DMS114 treated with DMSO at 0.1 percent for 48 hours (cell line): Measurements from ENCODE around the gene DDX10.
"Not testable (repeated sequence)": the region's sequence is repeated elsewhere in the genome, so short reads cannot be mapped to it uniquely, and the experiment has no call there.

Experiments used
- DNase-seq: peaks from one replicate; lab custom pipeline; 2025; ENCODE audit not compliant: unreplicated experiment; lab: John Stamatoyannopoulos, UW

DDX10 gene

GRCh38 chr11:108664730-108665525 is at the start of gene DDX10:
DDX10 (plus strand) TSS chr11:108665069; CDS start chr11:108665154, 85 bp downstream.
- peak; percentile 89 for DNase-seq

DNA sequence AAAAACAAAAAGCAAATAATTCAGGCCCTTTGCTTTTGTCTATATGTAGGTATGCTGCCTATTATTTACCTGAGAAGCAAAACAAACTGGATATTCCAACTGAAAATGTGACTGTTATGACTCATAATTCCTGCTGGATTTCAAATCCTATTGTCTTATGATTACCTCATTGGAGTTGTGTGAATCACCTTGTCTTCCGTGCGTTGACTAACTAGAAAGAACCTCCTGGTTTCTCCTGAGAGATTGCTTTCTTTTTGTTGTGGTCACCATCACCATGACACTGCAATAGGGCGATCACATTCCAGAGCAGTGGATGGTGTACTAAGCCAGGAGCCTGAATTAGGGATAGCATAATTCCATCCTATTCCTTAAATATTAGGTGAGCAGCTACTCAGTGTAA is 48.3 kb upstream of the DDX10 start:
- DNase-seq, result no peak

GRCh38 chr11:108617055-108617454 is 47.8 kb upstream of the DDX10 start:
- no peak for DNase-seq

DNA sequence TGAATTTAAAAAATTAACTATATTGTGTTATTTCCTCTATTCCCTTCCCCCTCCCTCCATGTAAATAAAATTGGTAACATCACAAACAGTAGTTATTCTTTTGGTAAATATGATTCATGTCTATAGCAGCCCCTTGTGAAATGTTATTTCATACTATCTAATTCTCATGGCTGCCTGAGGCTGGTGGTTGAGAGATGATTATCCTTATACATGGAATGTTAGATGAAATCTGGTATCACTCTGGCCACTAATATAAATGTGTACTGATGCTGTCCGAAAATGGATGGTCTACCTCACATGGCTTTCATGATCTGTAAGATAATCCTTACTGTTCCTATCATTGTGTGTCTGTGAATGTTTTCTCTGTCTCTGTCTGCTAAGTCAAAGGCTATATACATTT is 46.3 kb upstream of the DDX10 start:
- DNase-seq, result no peak

DNA sequence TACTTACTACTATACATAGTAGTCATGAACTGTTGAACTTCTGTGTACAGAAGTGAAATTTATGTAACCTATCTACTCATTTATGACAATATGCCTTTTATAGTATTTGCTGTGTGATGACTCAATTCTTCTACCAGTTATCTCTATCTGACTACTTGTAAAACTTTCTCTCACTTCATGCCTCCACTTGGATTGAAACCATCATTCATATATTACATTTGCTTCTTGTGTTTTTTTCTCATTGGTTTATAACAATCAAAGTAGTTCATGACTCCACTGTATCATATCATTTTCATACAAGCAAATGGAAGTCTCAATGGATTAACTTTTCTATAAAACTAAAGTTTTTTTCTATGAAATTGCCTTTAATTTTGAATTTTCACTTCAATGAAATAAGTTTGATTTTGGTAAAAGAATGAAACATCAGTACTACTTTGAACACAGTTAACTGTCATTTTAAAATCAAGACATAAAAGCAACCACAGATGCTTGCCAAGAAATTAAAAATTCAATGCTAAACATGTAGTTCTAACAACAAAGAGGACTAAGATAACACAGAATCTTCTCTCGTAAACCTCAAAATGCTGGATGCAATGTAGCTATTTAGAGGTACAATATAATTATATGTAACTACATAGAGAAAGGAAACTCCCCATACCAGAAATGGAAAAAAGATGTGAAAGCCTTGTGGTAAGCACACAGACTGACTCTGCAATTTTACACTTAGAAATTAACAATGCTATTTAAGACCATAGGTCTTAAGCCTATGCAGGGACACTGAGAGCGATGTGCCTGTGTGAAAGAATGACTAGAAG is 43.7 kb upstream of the DDX10 start:
- no peak for DNase-seq

GRCh38 chr11:108622341-108622740 is 42.5 kb upstream of the DDX10 start:
- DNase-seq, result no peak

GRCh38 chr11:108624196-108624925 is 40.5 kb upstream of the DDX10 start:
- DNase-seq, result no peak

GRCh38 chr11:108628326-108628725 is 36.5 kb upstream of the DDX10 start:
- no peak for DNase-seq

- no peak for DNase-seq
Measured at GRCh38 chr11:108628812-108629211, 36.1 kb upstream of the DDX10 start.

DNA sequence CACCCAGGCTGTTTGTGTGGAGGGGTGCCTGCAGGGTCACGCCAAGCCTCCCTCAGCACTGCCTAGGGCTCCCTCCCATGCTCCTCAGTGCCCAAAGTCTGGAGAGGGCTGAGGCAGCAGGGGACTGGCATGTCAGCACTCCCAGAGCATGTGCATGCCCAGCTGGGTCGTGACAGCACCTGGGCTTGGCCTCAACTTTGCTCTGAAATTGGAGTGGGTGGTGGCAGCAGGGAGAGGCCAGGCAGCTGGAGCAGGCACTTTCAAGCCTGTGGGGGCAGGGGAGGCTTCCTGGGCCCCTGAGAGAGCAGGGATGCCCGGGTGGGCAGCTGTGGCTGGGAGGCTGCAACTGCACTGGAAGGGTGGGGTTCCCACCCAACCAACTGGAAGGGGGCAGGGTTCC is 35.6 kb upstream of the DDX10 start:
- DNase-seq, result no peak

GRCh38 chr11:108632041-108632704 is 32.7 kb upstream of the DDX10 start:
- DNase-seq, result no peak

- no peak for DNase-seq
Measured at GRCh38 chr11:108635106-108635505, 29.8 kb upstream of the DDX10 start.

DNA sequence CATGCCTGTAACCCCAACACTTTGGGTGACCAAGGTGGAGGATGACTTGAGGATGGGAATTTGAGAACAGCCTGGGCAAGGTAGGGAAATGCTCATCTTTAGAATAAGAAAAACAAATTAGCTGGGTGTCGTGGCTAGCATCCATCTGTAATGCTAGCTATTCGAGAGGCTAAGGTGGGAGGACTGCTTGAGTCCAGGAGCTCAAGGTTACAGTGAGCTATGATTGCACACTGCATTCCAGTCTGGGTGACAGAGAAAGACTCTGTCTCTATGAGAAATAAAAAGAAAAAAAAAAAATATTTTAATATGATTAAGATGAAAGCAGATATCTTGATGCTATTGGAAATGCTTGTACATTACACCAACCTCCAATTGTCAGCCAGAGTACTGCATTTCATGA is 28.6 kb upstream of the DDX10 start:
- DNase-seq, result no peak

DNA sequence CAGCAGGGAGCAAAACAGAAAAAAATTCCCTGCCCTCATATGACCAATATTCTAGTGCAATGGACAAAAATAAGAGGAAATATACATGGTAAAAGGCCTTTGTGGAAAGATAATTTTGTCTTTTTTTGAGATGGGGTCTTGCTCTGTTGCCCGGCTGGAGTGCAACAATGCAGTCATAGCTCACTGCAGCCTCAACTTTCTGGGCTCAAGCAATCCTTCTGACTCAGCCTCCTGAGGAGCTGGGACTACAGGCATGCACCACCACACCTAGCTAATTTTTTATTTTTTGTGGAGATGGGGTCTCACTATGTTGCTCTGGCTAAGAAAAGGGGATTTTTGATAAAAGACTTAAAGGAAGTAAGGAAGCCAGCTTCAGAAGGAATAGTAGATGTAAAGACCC is 25.7 kb upstream of the DDX10 start:
- no peak for DNase-seq

DNA sequence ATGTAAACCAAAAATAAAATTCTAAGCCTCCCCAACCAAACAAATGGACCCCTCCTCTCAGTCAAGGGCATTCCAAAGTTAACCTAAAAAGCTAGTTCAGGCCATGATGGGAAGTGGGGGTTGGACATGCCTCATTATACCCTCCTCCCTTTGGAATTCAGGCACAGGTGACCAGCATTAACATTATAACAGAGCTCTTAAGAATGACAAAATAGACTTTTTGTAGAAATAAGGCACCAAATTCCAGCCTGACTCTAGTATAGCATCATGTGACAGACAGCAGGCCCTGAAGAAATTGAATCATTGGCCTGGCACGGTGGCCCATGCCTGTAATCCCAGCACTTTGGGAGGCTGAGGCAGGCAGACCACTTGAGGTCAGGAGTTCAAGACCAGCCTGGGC is 23.1 kb upstream of the DDX10 start:
- DNase-seq, result not testable (repeated sequence)

GRCh38 chr11:108643974-108644373 is 20.9 kb upstream of the DDX10 start:
- no peak for DNase-seq

DNA sequence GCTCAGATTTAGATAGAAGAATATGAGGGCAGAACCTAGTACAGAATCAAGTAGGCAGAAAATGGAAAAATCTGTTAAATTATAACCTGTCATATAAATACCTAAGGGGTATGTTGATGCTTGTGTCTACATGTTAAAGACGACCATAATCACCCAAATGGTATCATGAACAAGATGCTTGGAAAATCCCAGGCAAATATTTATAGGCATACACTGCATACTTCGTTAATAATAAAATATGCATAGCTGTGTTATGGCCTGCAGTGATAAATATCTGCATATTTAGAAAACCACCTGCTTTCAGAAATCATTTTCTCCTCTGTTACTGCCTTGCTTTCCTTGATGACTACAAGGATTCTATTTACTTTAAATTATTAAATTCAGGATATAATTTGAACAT is 18.9 kb upstream of the DDX10 start:
- DNase-seq, result no peak

DNA sequence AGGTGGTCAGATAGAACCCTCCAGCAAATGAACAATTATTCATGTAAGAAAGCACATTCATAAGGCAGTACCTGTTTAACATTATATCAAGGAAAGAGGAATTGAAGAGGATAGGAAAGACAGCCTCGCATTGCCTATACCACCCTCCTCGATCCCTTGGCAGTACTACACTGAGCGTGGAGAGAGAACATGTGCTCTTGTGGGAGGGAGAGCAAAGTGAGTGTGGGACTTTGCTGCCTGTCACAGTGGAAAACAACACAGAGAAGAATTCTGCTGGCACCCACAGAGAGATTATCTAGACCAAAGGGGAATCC is 17.5 kb upstream of the DDX10 start:
- no peak for DNase-seq

GRCh38 chr11:108647701-108648527 is 17.0 kb upstream of the DDX10 start:
- DNase-seq, result peak; percentile 24

DNA sequence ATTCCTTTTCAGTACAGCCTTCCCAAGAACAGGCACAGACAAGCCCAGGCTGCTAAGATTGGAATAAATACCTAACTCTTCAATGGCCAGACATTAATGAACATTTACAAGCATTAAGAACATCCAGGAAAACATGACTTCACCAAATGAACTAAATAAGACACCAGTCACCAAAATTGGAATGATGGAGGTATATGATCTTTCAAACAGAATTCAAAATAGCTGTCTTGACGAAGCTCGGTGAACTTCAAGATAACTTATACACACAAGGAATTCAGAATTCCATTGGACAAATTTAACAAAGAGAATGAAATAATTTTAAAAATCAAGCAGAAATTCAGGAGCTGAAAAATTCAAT is 16.4 kb upstream of the DDX10 start:
- DNase-seq, result no peak
